ENCODE results near the gene TIFAB.

DNA sequence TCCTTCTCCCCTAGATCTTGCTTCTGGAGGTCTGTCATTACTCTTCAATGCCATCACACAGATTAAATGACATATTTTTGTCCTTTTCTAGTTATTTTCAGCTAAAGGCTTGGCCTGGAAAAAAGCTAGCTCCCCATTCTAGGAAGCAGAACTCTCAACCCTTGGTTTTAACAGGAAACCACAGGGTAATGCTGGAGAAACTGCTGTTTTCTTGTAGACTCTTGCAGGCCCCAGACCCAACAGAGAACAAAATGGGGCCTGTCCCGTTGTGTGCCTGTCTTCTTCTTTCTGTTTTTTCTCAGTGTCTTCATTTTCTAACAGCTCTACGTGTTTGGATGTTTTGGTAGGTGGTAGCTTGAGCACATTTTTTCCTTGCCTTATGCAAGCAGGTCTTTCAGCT is 26.5 kb downstream of the TIFAB start:
- TF ChIP-seq EP300 (IDR thresholded peaks at IDR 0.05): no peak
- TF ChIP-seq CTCF (IDR thresholded peaks at IDR 0.05): no peak
- no peak for TF ChIP-seq POLR2AphosphoS5 (IDR thresholded peaks at IDR 0.05)
- no peak for TF ChIP-seq POLR2A (IDR thresholded peaks at IDR 0.05)

Measured in suprapubic skin (tissue), 4 donors.